Measurements from ENCODE around the gene NME5.

NME5 gene

GRCh38 chr5:138068742-138069600 lies 70.3 kb downstream of the NME5 start:
- TF ChIP-seq, protein P1, sequence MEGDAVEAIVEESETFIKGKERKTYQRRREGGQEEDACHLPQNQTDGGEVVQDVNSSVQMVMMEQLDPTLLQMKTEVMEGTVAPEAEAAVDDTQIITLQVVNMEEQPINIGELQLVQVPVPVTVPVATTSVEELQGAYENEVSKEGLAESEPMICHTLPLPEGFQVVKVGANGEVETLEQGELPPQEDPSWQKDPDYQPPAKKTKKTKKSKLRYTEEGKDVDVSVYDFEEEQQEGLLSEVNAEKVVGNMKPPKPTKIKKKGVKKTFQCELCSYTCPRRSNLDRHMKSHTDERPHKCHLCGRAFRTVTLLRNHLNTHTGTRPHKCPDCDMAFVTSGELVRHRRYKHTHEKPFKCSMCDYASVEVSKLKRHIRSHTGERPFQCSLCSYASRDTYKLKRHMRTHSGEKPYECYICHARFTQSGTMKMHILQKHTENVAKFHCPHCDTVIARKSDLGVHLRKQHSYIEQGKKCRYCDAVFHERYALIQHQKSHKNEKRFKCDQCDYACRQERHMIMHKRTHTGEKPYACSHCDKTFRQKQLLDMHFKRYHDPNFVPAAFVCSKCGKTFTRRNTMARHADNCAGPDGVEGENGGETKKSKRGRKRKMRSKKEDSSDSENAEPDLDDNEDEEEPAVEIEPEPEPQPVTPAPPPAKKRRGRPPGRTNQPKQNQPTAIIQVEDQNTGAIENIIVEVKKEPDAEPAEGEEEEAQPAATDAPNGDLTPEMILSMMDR (IDR thresholded peaks at IDR 0.05; ENCODE audit: unreplicated experiment in 3 of 3): peak; percentile 40 to 54 (median 45)
- no peak overlapping the region for H3K27ac Mint-ChIP-seq
- no peak overlapping the region for H3K4me3 Mint-ChIP-seq
- no peaks in the 10 kb centered on the region for H3K4me1 Mint-ChIP-seq
- no peaks in the 10 kb centered on the region for H3K9me3 Mint-ChIP-seq
- H3K36me3 Mint-ChIP-seq (ENCODE audit: low read depth): no peaks in the 10 kb centered on the region
- peaks cover 5% of the 10 kb centered on the region for H3K27me3 Mint-ChIP-seq (ENCODE audit: low read depth)

DNA sequence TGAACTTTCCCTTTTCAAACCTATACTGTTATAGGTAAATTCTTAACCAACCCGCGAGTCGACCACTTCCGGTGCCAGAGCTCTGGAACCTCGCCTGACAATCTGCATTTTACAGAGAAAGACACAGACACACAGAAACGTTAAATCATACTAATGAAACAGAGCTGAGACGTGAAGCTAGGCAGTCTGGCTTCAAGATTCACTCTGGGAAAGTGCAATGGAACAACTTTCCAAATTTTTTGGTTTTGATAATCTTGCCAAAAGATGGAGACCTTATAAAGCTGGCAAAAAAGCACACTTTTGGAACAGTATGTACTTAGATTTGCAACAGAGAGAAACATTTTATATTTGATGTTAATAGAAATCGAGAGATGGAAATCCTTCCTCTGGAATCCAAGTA lies 71.3 kb downstream of the NME5 start:
- Mint-ChIP-seq H3K9me3 (no peaks in the 10 kb centered on the region), H3K27me3 (ENCODE audit: low read depth) (peaks cover 5% of the 10 kb centered on the region), H3K4me3 (no peak overlapping the region), H3K27ac (no peak overlapping the region), H3K4me1 (no peaks in the 10 kb centered on the region), H3K36me3 (ENCODE audit: low read depth) (no peaks in the 10 kb centered on the region)
- TF ChIP-seq, protein P1 (IDR thresholded peaks at IDR 0.05; ENCODE audit: unreplicated experiment in 3 of 3): no peak

All from nephron (organoid).